GM12801 (cell line): ENCODE measurements around the gene AGAP1.

Experiments
- TF ChIP-seq, protein P1 (sequence below): IDR thresholded peaks from one replicate; pipeline ENCODE4 v1.5.1; 2011; ENCODE audit warnings: control low read depth; ENCODE audit not compliant: insufficient read length; ENCODE audit errors: extremely low read depth

AGAP1 gene

DNA sequence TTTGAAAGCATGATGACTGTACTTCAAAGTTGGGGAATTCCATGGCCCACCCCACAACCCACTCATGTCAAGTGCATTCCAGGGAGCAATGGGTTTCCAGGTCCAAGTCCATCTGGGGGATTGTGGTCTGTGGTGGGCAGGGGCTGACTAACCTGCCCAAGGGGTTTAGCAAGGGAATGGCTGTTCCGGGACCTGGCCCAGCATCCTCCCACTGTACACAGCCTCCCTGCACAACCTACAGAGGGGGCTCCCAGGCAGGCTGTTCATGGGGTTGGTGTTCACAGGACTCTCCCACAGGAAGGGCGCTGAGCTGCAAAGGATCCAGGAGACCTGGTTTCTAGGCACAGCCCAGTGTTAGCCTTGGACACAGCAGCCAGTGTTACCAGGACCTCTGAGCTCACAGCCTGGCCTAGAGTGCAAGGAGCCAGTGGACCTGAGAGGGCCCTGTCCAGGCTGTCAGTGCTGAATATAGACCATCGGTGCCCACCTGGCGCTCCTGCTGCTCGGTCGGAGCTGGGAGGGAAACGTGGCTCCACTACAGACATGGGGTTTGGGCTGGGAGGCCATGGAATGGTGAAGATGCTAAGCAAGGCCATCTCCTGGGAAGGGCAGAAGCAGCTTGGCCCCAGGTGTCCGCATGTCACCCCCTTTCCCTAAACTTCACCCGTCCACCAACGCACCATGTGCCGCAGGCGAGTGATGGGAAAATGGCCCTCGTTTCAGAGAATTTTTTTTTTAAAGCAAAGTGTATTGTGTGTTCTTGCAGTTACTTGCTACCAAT, 357.1 kb downstream of the AGAP1 start:
- TF ChIP-seq, protein P1, sequence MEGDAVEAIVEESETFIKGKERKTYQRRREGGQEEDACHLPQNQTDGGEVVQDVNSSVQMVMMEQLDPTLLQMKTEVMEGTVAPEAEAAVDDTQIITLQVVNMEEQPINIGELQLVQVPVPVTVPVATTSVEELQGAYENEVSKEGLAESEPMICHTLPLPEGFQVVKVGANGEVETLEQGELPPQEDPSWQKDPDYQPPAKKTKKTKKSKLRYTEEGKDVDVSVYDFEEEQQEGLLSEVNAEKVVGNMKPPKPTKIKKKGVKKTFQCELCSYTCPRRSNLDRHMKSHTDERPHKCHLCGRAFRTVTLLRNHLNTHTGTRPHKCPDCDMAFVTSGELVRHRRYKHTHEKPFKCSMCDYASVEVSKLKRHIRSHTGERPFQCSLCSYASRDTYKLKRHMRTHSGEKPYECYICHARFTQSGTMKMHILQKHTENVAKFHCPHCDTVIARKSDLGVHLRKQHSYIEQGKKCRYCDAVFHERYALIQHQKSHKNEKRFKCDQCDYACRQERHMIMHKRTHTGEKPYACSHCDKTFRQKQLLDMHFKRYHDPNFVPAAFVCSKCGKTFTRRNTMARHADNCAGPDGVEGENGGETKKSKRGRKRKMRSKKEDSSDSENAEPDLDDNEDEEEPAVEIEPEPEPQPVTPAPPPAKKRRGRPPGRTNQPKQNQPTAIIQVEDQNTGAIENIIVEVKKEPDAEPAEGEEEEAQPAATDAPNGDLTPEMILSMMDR: no peak

DNA sequence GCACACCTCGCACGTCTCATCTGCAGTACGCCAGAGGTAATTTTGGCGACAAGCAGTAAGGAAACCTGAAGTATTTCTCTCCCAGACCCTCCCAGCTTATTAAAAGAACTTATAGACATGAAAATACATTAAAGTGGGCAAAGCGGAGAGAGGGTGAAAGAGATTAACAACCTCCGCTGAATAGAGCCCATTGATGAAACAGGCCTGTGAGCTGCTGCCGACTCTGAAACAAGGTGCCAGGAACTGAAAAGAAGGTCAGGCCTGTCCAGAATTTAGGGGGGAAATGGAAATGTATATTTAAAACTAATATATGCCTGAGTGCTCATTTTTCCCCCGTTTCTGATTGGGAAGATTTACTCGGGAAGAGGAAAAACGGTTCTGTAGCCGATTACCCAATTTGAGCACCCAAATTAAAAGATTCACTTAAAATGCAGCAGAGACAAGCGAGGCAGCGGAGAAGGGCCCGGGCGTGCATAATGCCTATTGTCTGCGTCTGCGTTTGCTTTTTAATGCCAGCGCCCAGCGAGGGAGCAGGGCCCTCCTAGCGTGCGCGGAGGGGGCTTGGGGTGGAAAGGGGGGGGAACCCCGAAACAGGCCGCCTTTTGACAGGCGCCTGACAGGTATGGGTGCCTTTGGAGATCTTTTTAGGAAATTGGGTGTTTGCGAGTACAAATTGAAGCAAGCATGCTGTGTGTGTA, 358.1 kb downstream of the AGAP1 start:
- TF ChIP-seq, protein P1: no peak

DNA sequence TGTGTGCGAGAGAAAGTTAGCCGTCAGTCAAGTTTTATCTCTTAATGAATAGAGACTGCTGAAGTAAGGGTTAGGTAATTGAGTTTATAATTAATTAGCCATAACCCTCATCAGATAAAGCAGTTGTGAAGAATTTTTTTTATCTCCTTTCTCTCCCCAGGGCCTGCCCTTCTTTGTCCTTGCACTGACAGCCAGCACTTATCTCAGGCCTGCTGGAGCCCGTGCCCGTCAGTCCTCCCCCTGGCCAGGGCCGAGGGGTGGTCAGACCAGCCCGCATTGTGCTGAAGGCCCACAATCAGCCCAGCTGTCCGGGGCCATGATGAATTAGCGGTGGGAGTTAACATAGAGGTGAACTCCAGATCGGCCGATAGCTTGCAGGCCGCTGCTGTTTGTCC, 358.7 kb downstream of the AGAP1 start:
- TF ChIP-seq, protein P1: no peak

GRCh38 chr2:235854276-235854675, 360.4 kb downstream of the AGAP1 start:
- TF ChIP-seq, protein P1: no peak

GRCh38 chr2:235855011-235855410, 361.2 kb downstream of the AGAP1 start:
- TF ChIP-seq, protein P1: no peak

DNA sequence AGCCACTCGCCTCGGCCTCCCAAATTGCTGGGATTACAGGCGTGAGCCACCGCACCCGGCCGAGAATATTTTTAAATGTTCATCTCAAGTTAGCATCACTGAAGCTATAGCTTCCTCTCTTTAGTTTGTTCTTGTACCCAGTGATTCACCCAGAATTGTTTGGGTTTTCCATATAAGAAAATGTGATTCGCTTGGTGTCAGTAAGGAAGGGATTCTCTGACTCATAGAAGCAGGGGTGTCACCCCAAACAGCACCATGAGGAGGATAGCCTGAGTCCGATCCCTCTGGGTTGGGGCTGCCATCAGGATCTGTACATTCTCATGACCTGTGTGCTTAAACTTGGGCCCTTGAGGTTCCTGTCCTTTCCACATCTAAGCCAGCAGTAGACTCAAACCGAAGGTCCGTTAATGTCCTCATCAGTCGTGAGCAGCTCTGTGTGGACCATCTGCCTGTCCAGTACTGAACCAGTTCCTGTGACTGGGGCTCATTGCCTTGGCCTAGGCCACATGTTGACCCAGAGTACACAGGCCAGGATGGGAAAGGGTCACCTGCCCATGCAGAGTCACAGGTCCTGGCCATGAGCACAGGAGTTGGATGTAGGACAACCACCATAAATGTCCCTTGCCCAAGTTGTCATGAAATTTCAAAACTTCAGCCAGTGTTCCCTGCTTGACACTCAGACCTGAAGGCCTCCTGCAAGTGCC, 362.5 kb downstream of the AGAP1 start:
- TF ChIP-seq, protein P1: no peak

- TF ChIP-seq, protein P1: no peak
Measured at GRCh38 chr2:235857598-235857997, 363.8 kb downstream of the AGAP1 start.
